Activated naive CD4-positive, alpha-beta T cell treated with anti-CD3 and anti-CD28 coated beads for 36 hours (primary cell): ENCODE data around the gene TPSG1. TPM values are rescaled to one million over a fixed set of nuclear protein-coding genes. Genes with fewer than 3 reads are reported as not detected.
"Not testable (repeated sequence)": the region's sequence is repeated elsewhere in the genome, so short reads cannot be mapped to it uniquely, and the experiment has no call there.

Experiments used
- CTCF ChIA-PET: fragments of 350-600 bp; sonication (Branson Sonifier 250); formaldehyde crosslinking; loops from one replicate; lab custom pipeline; 2021; ENCODE audit warnings: antibody characterized with exemption; lab: Charles Lee
- DNase-seq: peaks from one replicate; pipeline ENCODE4 v3.0.0-alpha.2; 2020
- H3K27ac Mint-ChIP-seq: one replicate; pipeline ENCODE4 v1.8.0; 2021; ENCODE audit warnings: mild to moderate bottlenecking, mixed read lengths
- H3K27me3 Mint-ChIP-seq: one replicate; pipeline ENCODE4 v1.8.0; 2021; ENCODE audit warnings: low read depth, mixed read lengths
- H3K36me3 Mint-ChIP-seq: one replicate; pipeline ENCODE4 v1.8.0; 2021; ENCODE audit warnings: low read depth, mixed read lengths
- H3K4me1 Mint-ChIP-seq: one replicate; pipeline ENCODE4 v1.8.0; 2021; ENCODE audit warnings: low read depth, mixed read lengths
- H3K4me3 Mint-ChIP-seq: one replicate; pipeline ENCODE4 v1.8.0; 2021; ENCODE audit warnings: mild to moderate bottlenecking, moderate library complexity, mixed read lengths
- H3K9me3 Mint-ChIP-seq: one replicate; pipeline ENCODE4 v1.8.0; 2021; ENCODE audit warnings: mixed read lengths
- intact Hi-C: fragments of 100-400 bp; cut with micrococcal nuclease; formaldehyde crosslinking; loops from one replicate; pipeline ENCODE4 v1.15.1; 2023
- total RNA-seq, 2 experiments: library from RNA; stranded (reverse); gene quantifications; one replicate each; pipeline ENCODE4 v1.2.3, GENCODE V29; 2021

Gene TPSG1
- total RNA-seq, 2 experiments from 2014 or later = not detected

- H3K4me3 Mint-ChIP-seq, H3K27ac Mint-ChIP-seq, H3K4me1 Mint-ChIP-seq, CTCF ChIA-PET, H3K9me3 Mint-ChIP-seq, H3K27me3 Mint-ChIP-seq, intact Hi-C loops, H3K36me3 Mint-ChIP-seq, DNase-seq: not testable (repeated sequence)
Observed at GRCh38 chr16:1253701-1254364, 28.8 kb upstream of the TPSG1 start.

- DNase-seq, H3K27me3 Mint-ChIP-seq, H3K4me1 Mint-ChIP-seq, H3K9me3 Mint-ChIP-seq, H3K4me3 Mint-ChIP-seq, intact Hi-C loops, CTCF ChIA-PET, H3K36me3 Mint-ChIP-seq, H3K27ac Mint-ChIP-seq: not testable (repeated sequence)
Observed at GRCh38 chr16:1249031-1249755, 24.1 kb upstream of the TPSG1 start.

GRCh38 chr16:1247903-1248537 is 23.0 kb upstream of the TPSG1 start:
- H3K27ac Mint-ChIP-seq, intact Hi-C loops, H3K27me3 Mint-ChIP-seq, H3K9me3 Mint-ChIP-seq, DNase-seq, H3K4me3 Mint-ChIP-seq, H3K36me3 Mint-ChIP-seq, H3K4me1 Mint-ChIP-seq: not testable (repeated sequence)
- CTCF ChIA-PET = interaction anchor here (0.5 kb wide), 1 partner anchor 654 kb away, joined by 3 read pairs; no protein-coding TSS in a partner anchor

GRCh38 chr16:1245452-1246020 is 20.5 kb upstream of the TPSG1 start:
- H3K36me3 Mint-ChIP-seq = no peaks in the 10 kb centered on the region

GRCh38 chr16:1244881-1245280 is 19.8 kb upstream of the TPSG1 start:
- Mint-ChIP-seq H3K27me3 (peaks cover 3% of the 10 kb centered on the region), H3K4me1 (peaks cover 2% of the 10 kb centered on the region), H3K27ac (no peak overlapping the region), H3K36me3 (no peaks in the 10 kb centered on the region), H3K4me3 (no peak overlapping the region), H3K9me3 (no peaks in the 10 kb centered on the region)
- intact Hi-C loops = no loop called here
- no peak for DNase-seq
- CTCF ChIA-PET = interaction anchor here (0.6 to 1.3 kb wide), 2 partner anchors 56 to 196 kb away, joined by 3 read pairs; no protein-coding TSS in a partner anchor

More at GRCh38 chr16:1245452-1246020, 20.5 kb upstream of the TPSG1 start:
- H3K4me3 Mint-ChIP-seq = no peak overlapping the region
- no peaks in the 10 kb centered on the region for H3K9me3 Mint-ChIP-seq
- DNase-seq = no peak
- no peak overlapping the region for H3K27ac Mint-ChIP-seq
- intact Hi-C loops = no loop called here
- CTCF ChIA-PET = interaction anchor here (0.6 to 1.3 kb wide), 2 partner anchors 55 to 195 kb away, joined by 3 read pairs; no protein-coding TSS in a partner anchor
- H3K4me1 Mint-ChIP-seq = peaks cover 2% of the 10 kb centered on the region
- peaks cover 3% of the 10 kb centered on the region for H3K27me3 Mint-ChIP-seq

GRCh38 chr16:1243907-1244850 is 19.1 kb upstream of the TPSG1 start:
- CTCF ChIA-PET = interaction anchor here (0.6 kb wide), 1 partner anchor 118 kb away, joined by 3 read pairs; no protein-coding TSS in a partner anchor
- H3K27ac Mint-ChIP-seq, intact Hi-C loops, DNase-seq, H3K4me3 Mint-ChIP-seq, H3K36me3 Mint-ChIP-seq, H3K27me3 Mint-ChIP-seq, H3K9me3 Mint-ChIP-seq, H3K4me1 Mint-ChIP-seq: not testable (repeated sequence)

- CTCF ChIA-PET = interaction anchor here (0.6 kb wide), 1 partner anchor 117 kb away, joined by 3 read pairs; no protein-coding TSS in a partner anchor
- H3K36me3 Mint-ChIP-seq, H3K27me3 Mint-ChIP-seq, H3K4me3 Mint-ChIP-seq, intact Hi-C loops, H3K27ac Mint-ChIP-seq, DNase-seq, H3K4me1 Mint-ChIP-seq, H3K9me3 Mint-ChIP-seq: not testable (repeated sequence)
Observed at GRCh38 chr16:1243363-1243762, 18.3 kb upstream of the TPSG1 start.

- DNase-seq, H3K4me3 Mint-ChIP-seq, H3K27me3 Mint-ChIP-seq, H3K9me3 Mint-ChIP-seq, H3K36me3 Mint-ChIP-seq, intact Hi-C loops, H3K4me1 Mint-ChIP-seq, H3K27ac Mint-ChIP-seq, CTCF ChIA-PET: not testable (repeated sequence)
Observed at GRCh38 chr16:1241081-1241480, 16.0 kb upstream of the TPSG1 start.

GRCh38 chr16:1240436-1240835 is 15.4 kb upstream of the TPSG1 start, which contains the start of gene TPSAB1:
Gene TPSAB1, plus strand, starts transcription at chr16:1240705. Its CDS starts 234 bp downstream, at chr16:1240939.
- intact Hi-C loops, DNase-seq, H3K27me3 Mint-ChIP-seq, H3K4me3 Mint-ChIP-seq, H3K36me3 Mint-ChIP-seq, H3K4me1 Mint-ChIP-seq, H3K9me3 Mint-ChIP-seq, CTCF ChIA-PET, H3K27ac Mint-ChIP-seq: not testable (repeated sequence)

GRCh38 chr16:1239575-1239974 is 14.5 kb upstream of the TPSG1 start:
- H3K4me1 Mint-ChIP-seq, H3K9me3 Mint-ChIP-seq, DNase-seq, H3K27ac Mint-ChIP-seq, intact Hi-C loops, H3K4me3 Mint-ChIP-seq, H3K36me3 Mint-ChIP-seq, H3K27me3 Mint-ChIP-seq, CTCF ChIA-PET: not testable (repeated sequence)

- H3K36me3 Mint-ChIP-seq, H3K9me3 Mint-ChIP-seq, H3K4me1 Mint-ChIP-seq, H3K27me3 Mint-ChIP-seq, CTCF ChIA-PET, H3K4me3 Mint-ChIP-seq, DNase-seq, H3K27ac Mint-ChIP-seq, intact Hi-C loops: not testable (repeated sequence)
Observed at GRCh38 chr16:1238909-1239308, 13.8 kb upstream of the TPSG1 start.
